Lower leg skin (tissue), 4 donors: ENCODE data around the gene GPS1. TPM values are rescaled to one million over a fixed set of nuclear protein-coding genes. Genes with fewer than 3 reads are reported as not detected.
A peak's percentile ranks its signal among the peaks of the same experiment; 100 is the strongest.

Source experiments
- DNase-seq, 2 donors: peaks; one replicate each; pipeline ENCODE4 v3.0.0-alpha.2; 2019; ENCODE audit warnings: low spot score in 2 of 2
- H3K4me3 ChIP-seq: fragments of 200-600 bp; sonication (generic); 2 replicates; pipeline ENCODE4 v1.5.1; 2017; ENCODE audit warnings: mild to moderate bottlenecking, low read depth; ENCODE audit not compliant: poor library complexity, severe bottlenecking
- POLR2A ChIP-seq, 2 donors: fragments of 450-650 bp; IDR thresholded peaks; one replicate each; pipeline ENCODE4 v1.6.1; 2016 to 2017; ENCODE audit warnings: antibody characterized with exemption in 2 of 2, mild to moderate bottlenecking in 1 of 2, moderate library complexity in 1 of 2
- WGBS, 2 donors: methylation state at CpG; one replicate each; pipeline ENCODE4 v1.1.5; 2018; 5-methylcytosine and 5-hydroxymethylcytosine counted together
- intact Hi-C: fragments of 100-400 bp; cut with DNase I; formaldehyde crosslinking; loops from one replicate; pipeline ENCODE4 v1.15.0; 2023; ENCODE audit warnings: low total_unique reads
- total RNA-seq, 4 donors: library from RNA; depleted of rRNA; stranded (reverse); fragments of >200 nt; gene quantifications; one replicate each; pipeline ENCODE4 v1.1.0, GENCODE V29; 2016
- TF ChIP-seq, protein P1 (sequence below), 3 donors: fragments of 450-650 bp; IDR thresholded peaks; one replicate each; pipeline ENCODE4 v1.5.1; 2016; ENCODE audit warnings: antibody characterized with exemption in 3 of 3, mild to moderate bottlenecking in 3 of 3, moderate library complexity in 2 of 3

The GPS1 gene
- total RNA-seq, 4 donors from 2014 or later: 57.2 to 99.3 (median 79.1) TPM

DNA sequence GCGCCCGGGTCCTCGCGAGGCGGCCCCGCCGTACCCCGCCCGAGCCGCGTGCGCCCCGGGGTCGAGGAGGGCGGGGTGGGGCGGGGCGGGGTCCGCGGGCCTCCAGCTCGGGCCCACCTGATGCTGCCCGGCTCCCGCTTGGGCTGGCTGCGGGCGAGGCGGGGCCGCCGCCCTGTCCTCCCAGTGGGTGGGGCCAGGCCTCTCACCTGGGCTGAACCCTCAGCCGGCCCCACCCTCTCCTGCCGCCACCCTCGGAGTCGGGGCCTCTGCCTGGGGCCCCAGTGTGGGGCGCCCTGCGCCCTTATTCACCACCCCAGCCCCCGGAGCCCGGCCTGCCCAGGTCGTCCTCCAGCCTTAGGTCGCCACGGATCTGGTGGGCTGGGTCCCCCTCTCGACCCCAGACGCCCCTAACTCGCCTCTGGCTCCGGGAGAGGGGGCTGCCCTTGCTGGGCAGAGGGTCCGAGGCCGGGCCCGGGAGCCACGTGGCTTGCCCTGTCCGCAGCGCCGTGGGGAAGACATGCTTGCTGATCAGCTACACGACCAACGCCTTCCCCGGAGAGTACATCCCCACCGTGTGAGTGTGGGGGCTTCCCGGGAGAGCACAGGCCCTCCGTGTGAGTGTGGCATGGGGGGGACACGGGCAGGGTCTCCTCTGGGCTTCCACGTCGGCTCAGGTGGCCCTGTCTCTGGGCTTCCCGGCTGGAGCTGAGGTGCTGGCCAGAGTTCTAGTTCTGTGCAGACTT is 19.6 kb upstream of the GPS1 start:
- DNase-seq: no peak
- WGBS, 2 donors: 10 to 17% methylated on average over 12 to 29 of the region's 59 CpGs
- intact Hi-C loops: loop anchor here (5.0 kb wide), 1 partner anchor 330 kb away; no protein-coding TSS in a partner anchor
- peak overlapping the region; percentile 8 for H3K4me3 ChIP-seq
- TF ChIP-seq POLR2A (IDR thresholded peaks at IDR 0.05): no peak
- TF ChIP-seq, protein P1, sequence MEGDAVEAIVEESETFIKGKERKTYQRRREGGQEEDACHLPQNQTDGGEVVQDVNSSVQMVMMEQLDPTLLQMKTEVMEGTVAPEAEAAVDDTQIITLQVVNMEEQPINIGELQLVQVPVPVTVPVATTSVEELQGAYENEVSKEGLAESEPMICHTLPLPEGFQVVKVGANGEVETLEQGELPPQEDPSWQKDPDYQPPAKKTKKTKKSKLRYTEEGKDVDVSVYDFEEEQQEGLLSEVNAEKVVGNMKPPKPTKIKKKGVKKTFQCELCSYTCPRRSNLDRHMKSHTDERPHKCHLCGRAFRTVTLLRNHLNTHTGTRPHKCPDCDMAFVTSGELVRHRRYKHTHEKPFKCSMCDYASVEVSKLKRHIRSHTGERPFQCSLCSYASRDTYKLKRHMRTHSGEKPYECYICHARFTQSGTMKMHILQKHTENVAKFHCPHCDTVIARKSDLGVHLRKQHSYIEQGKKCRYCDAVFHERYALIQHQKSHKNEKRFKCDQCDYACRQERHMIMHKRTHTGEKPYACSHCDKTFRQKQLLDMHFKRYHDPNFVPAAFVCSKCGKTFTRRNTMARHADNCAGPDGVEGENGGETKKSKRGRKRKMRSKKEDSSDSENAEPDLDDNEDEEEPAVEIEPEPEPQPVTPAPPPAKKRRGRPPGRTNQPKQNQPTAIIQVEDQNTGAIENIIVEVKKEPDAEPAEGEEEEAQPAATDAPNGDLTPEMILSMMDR (IDR thresholded peaks at IDR 0.05): no peak

DNA sequence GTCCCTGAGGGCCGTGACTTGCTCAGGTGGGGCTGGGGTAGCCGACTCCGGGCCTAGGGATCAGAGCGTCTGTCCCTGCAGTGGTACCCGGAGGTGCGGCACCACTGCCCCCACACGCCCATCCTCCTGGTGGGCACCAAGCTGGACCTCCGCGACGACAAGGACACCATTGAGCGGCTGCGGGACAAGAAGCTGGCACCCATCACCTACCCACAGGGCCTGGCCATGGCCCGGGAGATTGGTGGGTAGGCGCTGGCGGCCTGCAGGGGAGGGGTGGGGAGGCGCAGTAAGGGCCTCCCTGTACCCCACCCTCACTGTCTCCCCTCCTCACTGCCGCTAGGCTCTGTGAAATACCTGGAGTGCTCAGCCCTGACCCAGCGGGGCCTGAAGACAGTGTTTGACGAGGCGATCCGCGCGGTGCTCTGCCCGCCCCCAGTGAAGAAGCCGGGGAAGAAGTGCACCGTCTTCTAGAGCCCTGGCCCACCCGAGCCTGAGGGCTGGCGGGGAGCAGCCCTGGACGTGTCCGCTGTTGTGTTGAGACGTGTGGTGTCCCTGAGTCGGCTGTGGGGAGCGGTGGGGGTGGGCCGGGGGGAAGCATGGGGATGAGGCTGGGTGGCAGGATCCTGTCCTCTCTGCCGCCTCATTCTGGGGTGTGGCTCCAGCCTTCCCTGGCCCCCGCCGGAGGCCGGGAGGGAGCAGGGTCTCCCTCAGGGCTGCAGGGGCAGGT is 18.2 kb upstream of the GPS1 start:
- no peak overlapping the region for H3K4me3 ChIP-seq
- intact Hi-C loops: loop anchor here (5.0 kb wide), 1 partner anchor 329 kb away; no protein-coding TSS in a partner anchor
- 78% methylated on average over 13 to 37 of the region's 38 CpGs for WGBS, 2 donors
- no peak for DNase-seq
- TF ChIP-seq, protein P1 (IDR thresholded peaks at IDR 0.05): no peak
- TF ChIP-seq POLR2A (IDR thresholded peaks at IDR 0.05): no peak

DNA sequence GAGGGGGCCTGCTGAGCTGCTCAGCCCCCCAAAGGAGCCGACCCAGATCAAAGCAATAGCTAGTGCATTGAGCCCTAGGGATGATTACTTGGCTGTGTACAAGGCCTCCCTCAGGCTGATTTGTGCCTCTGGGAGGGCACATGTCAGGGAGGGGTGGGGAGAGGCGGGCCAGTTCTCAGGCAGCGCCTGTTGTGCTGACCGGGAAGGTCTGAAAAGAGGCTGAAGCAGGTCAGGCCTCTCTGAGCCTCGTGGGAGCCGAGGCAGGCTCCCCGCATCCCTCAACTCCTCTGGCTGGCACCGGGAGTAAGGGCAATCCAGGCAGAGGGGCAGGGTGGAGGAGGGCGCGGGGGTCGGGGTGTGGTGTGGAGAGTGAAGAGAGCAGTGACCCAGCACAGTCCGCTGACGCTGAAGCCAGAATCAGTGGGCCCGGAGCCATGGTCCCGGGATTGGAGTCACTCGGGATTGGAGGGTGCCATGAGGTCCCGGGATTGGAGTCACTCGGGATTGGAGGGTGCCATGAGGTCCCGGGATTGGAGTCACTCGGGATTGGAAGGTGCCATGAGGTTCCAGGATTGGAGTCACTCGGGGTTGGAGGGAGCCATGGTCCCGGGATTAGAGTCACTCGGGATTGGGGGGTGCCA is 17.2 kb upstream of the GPS1 start:
- WGBS, 2 donors: 77% methylated on average over 21 to 23 of the region's 23 CpGs
- intact Hi-C loops: loop anchor here (5.0 kb wide), 1 partner anchor 328 kb away; no protein-coding TSS in a partner anchor
- TF ChIP-seq, protein P1 (IDR thresholded peaks at IDR 0.05): no peak
- no peak for TF ChIP-seq POLR2A (IDR thresholded peaks at IDR 0.05)
- DNase-seq: no peak
- H3K4me3 ChIP-seq: no peak overlapping the region

DNA sequence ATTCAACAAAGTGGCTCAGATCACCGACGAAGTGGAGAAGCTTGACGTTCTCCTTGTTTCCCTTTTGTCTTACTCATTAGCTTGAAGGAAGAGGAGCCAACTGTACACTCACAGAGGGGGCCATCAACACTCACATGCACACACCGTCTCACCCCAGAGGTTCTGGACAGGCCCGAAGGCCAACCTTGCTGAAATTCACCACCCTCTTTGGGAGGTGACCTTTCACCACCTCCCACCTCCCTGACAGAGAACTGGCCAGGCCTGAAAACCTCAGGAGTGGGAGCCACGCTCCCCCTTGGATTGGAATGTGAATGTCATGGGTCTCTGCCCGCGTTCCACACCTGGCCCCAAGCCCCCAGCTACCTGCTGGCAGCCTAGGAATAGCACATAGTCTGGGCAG is 16.2 kb upstream of the GPS1 start:
- 85 to 91% methylated on average over 8 of the region's 8 CpGs for WGBS, 2 donors
- intact Hi-C loops: no loop called here
- no peak for TF ChIP-seq POLR2A (IDR thresholded peaks at IDR 0.05)
- TF ChIP-seq, protein P1 (IDR thresholded peaks at IDR 0.05): no peak
- no peak overlapping the region for H3K4me3 ChIP-seq
- no peak for DNase-seq

DNA sequence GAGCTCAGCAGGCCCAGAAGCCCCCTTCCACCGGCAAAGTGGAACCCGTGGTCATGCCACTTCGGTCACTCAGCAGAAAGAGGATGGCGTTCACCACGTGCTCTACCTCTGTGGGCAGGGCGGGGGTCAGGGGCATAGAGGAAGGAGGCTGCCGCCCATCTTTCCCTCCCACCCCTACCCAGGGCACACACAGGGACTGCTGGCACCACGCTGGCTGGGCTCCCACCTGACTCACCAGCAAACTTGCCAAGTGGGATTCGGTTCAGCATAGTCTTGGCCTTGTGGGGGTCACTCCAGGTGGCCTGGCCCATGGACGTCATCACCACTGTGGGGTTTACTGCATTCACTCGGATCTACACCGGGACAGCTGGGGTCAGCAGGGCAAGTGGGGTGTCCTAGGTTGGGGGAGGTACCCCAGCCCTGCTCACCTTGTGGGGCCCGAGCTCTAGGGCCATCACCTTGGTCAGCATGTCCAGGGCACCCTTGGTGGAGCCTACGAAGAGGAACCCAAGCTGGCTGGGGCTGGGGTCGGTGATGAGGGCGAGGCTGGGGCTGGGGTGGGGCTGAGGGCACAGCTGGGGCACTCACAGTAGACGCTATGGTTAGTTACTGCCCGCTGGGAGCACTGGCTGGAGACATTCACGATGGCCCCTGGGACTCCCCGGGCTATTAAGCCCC is 15.6 kb upstream of the GPS1 start:
- DNase-seq: no peak
- TF ChIP-seq POLR2A (IDR thresholded peaks at IDR 0.05): no peak
- TF ChIP-seq, protein P1 (IDR thresholded peaks at IDR 0.05): no peak
- intact Hi-C loops: no loop called here
- no peak overlapping the region for H3K4me3 ChIP-seq
- WGBS, 2 donors: 74 to 81% methylated on average over 13 to 17 of the region's 20 CpGs
